DND-41 (cell line): ENCODE measurements around the gene PYM1.

Experiments
- CTCF ChIP-seq: IDR thresholded peaks from 2 replicates; pipeline ENCODE4 v1.5.1; 2012; ENCODE audit warnings: borderline replicate concordance, low read length, moderate library complexity, mild to moderate bottlenecking; ENCODE audit not compliant: poor library complexity, severe bottlenecking; ENCODE audit errors: extremely low read depth
- EZH2 ChIP-seq: IDR thresholded peaks from 3 replicates; pipeline ENCODE4 v1.6.1; 2012; ENCODE audit warnings: borderline replicate concordance, low read depth, mild to moderate bottlenecking, moderate library complexity, low read length, inconsistent platforms; ENCODE audit not compliant: severe bottlenecking

- TF ChIP-seq CTCF (no peak), EZH2 (no peak)
These were observed 37.5 kb upstream of the PYM1 start for GRCh38 chr12:55965240-55965639.
